GM12892 (cell line): ENCODE measurements around the gene DES.

ENCODE experiments used
- POLR2A ChIP-seq: IDR thresholded peaks from 2 replicates; pipeline ENCODE4 v1.6.1; 2011; ENCODE audit warnings: low read depth, low read length, control low read depth
- POLR2AphosphoS5 ChIP-seq: IDR thresholded peaks from 2 replicates; pipeline ENCODE4 v1.6.1; 2011; ENCODE audit warnings: low read depth, low read length, control low read depth
- TAF1 ChIP-seq: IDR thresholded peaks from 2 replicates; pipeline ENCODE4 v1.6.1; 2011; ENCODE audit warnings: low read depth, mild to moderate bottlenecking, control low read depth, low read length, borderline replicate concordance

GRCh38 chr2:219475278-219475677 lies 57.1 kb downstream of the DES start:
- no peak for TF ChIP-seq POLR2AphosphoS5
- no peak for TF ChIP-seq POLR2A
- no peak for TF ChIP-seq TAF1
